GM23338 (cell line): Measurements from ENCODE around the gene BDH1. TPM values are rescaled to one million over a fixed set of nuclear protein-coding genes. Genes with fewer than 3 reads are reported as not detected.

ENCODE experiments used
- ATAC-seq: fragments of 200-7000 bp; cut with Tn5 transposase; 3 replicates; pipeline ENCODE4 v1.9.1; 2020
- DNase-seq: peaks from one replicate; pipeline ENCODE4 v3.0.0-alpha.2; 2015; ENCODE audit warnings: low spot score
- H2AFZ ChIP-seq: fragments of 200-600 bp; sonication (generic); 2 replicates; pipeline ENCODE4 v1.8.0; 2016; ENCODE audit warnings: antibody characterized with exemption, mild to moderate bottlenecking, moderate library complexity
- H3F3A ChIP-seq: fragments of 200-600 bp; sonication (generic); replicated peaks from 2 replicates; pipeline ENCODE4 v1.8.0; 2017; ENCODE audit warnings: antibody characterized with exemption, mixed run types, low read depth
- H3K27ac ChIP-seq: fragments of 200-600 bp; sonication (generic); 2 replicates; pipeline ENCODE4 v1.6.1; 2016; ENCODE audit warnings: low read depth
- H3K27me3 ChIP-seq: fragments of 200-600 bp; sonication (generic); 2 replicates; pipeline ENCODE4 v1.8.0; 2016; ENCODE audit warnings: mild to moderate bottlenecking, mixed run types, moderate library complexity; ENCODE audit not compliant: insufficient read depth
- H3K36me3 ChIP-seq: fragments of 200-600 bp; sonication (generic); 2 replicates; pipeline ENCODE4 v1.8.0; 2016; ENCODE audit warnings: mild to moderate bottlenecking; ENCODE audit not compliant: insufficient read depth
- H3K4me1 ChIP-seq: fragments of 200-600 bp; sonication (generic); 2 replicates; pipeline ENCODE4 v1.8.0; 2016; ENCODE audit warnings: mild to moderate bottlenecking, moderate library complexity; ENCODE audit not compliant: insufficient read depth
- H3K4me2 ChIP-seq: fragments of 200-600 bp; sonication (generic); 2 replicates; pipeline ENCODE4 v1.7.1; 2017; ENCODE audit warnings: mixed run types
- H3K4me3 ChIP-seq: fragments of 200-600 bp; sonication (generic); 2 replicates; pipeline ENCODE4 v1.6.1; 2016; ENCODE audit warnings: mixed run types
- H3K79me2 ChIP-seq: fragments of 200-600 bp; sonication (generic); replicated peaks from 2 replicates; pipeline ENCODE4 v1.8.0; 2017; ENCODE audit warnings: mild to moderate bottlenecking; ENCODE audit not compliant: insufficient read depth
- H3K9me2 ChIP-seq: fragments of 200-600 bp; sonication (generic); 2 replicates; pipeline ENCODE4 v1.8.0; 2017; ENCODE audit not compliant: insufficient read depth
- H4K20me1 ChIP-seq: fragments of 200-600 bp; sonication (generic); replicated peaks from 2 replicates; pipeline ENCODE4 v1.8.0; 2017; ENCODE audit warnings: mild to moderate bottlenecking; ENCODE audit not compliant: insufficient read depth
- H3K27ac Mint-ChIP-seq: 2 replicates; pipeline ENCODE4 v1.8.0; 2020; ENCODE audit warnings: inconsistent platforms, mild to moderate bottlenecking, moderate library complexity, mixed read lengths
- H3K27me3 Mint-ChIP-seq: 3 replicates; pipeline ENCODE4 v1.8.0; 2022; ENCODE audit warnings: low read depth, mild to moderate bottlenecking, moderate library complexity, mixed read lengths, inconsistent platforms; ENCODE audit not compliant: insufficient read depth, poor library complexity
- H3K36me3 Mint-ChIP-seq: 3 replicates; pipeline ENCODE4 v1.8.0; 2021; ENCODE audit warnings: low read depth, mild to moderate bottlenecking, inconsistent platforms, moderate library complexity, mixed read lengths
- H3K4me1 Mint-ChIP-seq: 3 replicates; pipeline ENCODE4 v1.8.0; 2020; ENCODE audit warnings: mild to moderate bottlenecking, inconsistent platforms, mixed read lengths
- H3K4me3 Mint-ChIP-seq: 3 replicates; pipeline ENCODE4 v1.8.0; 2021; ENCODE audit warnings: moderate library complexity, mild to moderate bottlenecking, inconsistent platforms, mixed read lengths
- H3K9me3 Mint-ChIP-seq: 3 replicates; pipeline ENCODE4 v1.8.0; 2020; ENCODE audit warnings: moderate library complexity, mild to moderate bottlenecking, inconsistent platforms, mixed read lengths
- CREB1 ChIP-seq: fragments of 250-450 bp; sonication (Bioruptor Pico); IDR thresholded peaks from 2 replicates; pipeline ENCODE4 v1.5.0; 2020; ENCODE audit warnings: low read depth, mild to moderate bottlenecking, moderate library complexity
- JUNB ChIP-seq: IDR thresholded peaks from one replicate; pipeline ENCODE4 v1.6.1; 2016; ENCODE audit warnings: antibody characterized with exemption; ENCODE audit not compliant: unreplicated experiment
- POLR2AphosphoS5 ChIP-seq: IDR thresholded peaks from 2 replicates; pipeline ENCODE4 v1.6.1; 2016; ENCODE audit warnings: antibody characterized with exemption, low read depth
- ZNF331 ChIP-seq: fragments of 250-450 bp; sonication (Bioruptor Pico); IDR thresholded peaks from 2 replicates; pipeline ENCODE4 v1.5.0; 2020; ENCODE audit warnings: low read depth, mild to moderate bottlenecking, moderate library complexity
- polyA plus RNA-seq: library from polyadenylated mRNA; unstranded; fragments of >200 nt; fragmentation: Nextera tagmentation; extraction: Ambion mirVana; gene quantifications from 2 replicates; pipeline ENCODE4 v1.2.1, GENCODE V29; 2016
- total RNA-seq: library from RNA; depleted of rRNA; stranded (reverse); fragments of >200 nt; shearing (Covaris generic); gene quantifications from 2 replicates; pipeline ENCODE4 v1.2.3, GENCODE V29; 2014
- TF ChIP-seq, protein P1 (sequence below): IDR thresholded peaks from 2 replicates; pipeline ENCODE4 v1.6.1; 2016; ENCODE audit warnings: antibody characterized with exemption
- TF ChIP-seq, protein P2 (sequence below), 2 experiments: fragments of 200-600 bp in 1 of 2; sonication (generic) in 1 of 2; conservative IDR thresholded peaks; 2 replicates each; pipeline versions ENCODE4 v1.5.1 to v1.6.1; 2016 to 2017; ENCODE audit warnings: antibody characterized with exemption in 2 of 2, low read depth in 2 of 2, mild to moderate bottlenecking in 2 of 2, moderate library complexity in 1 of 2
- TF ChIP-seq, protein P3 (sequence below): IDR thresholded peaks from one replicate; pipeline ENCODE4 v1.6.1; 2018; ENCODE audit warnings: antibody characterized with exemption; ENCODE audit not compliant: unreplicated experiment
- TF ChIP-seq, protein P4 (sequence below): fragments of 250-450 bp; sonication (Bioruptor Pico); IDR thresholded peaks from 2 replicates; pipeline ENCODE4 v1.5.0; 2020; ENCODE audit warnings: mild to moderate bottlenecking, moderate library complexity

BDH1 gene
- total and polyA plus RNA-seq, 2 experiments from 2014 or later = 18.1 to 19.3 TPM

DNA sequence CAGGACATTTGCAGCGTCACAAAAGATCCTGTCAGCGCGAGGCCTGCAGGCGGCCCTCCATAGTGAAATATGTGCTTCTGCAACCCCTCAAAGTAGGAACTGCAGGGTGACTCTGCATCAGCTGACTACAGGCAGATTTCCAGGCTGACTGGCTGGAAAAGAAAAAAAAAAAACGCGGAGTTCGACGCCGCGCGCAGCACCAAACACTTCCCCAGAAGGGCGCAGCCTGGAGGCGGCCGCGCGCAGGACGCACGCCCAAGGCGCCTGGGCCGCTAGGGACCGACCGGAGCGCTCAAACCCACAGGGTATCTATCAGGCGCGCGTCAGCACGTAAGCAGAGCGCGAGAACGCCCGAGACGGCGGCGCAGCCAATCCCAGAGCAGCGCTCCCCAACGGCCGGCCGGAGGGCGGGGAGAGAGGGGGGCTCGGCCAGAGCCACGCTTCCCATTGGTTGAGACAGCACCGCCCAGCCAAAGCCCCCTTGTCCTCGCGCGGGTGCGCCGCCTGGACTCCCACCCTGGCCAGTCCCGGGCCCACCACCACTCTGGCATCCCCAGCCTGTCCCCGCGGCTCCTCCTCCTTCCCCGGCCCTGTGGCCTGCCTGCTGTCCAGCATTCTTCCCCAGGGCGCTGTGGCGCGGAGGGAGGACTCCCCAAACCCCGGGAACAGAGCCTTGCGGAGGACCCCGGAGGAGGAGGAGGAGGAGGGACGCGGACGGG, 1.0 kb downstream of the BDH1 start:
- Histone ChIP-seq H3K36me3 (no peaks in the 10 kb centered on the region), H3K27ac (peak overlapping the region; percentile 86), H3K4me2 (peak overlapping the region; percentile 83), H3K4me3 (peak overlapping the region; percentile 78), H3K9me2 (no peaks in the 10 kb centered on the region), H3K27me3 (peaks cover 13% of the 10 kb centered on the region), H4K20me1 (no peaks in the 10 kb centered on the region), H3K4me1 (peaks cover 41% of the 10 kb centered on the region), H3K79me2 (peaks cover 18% of the 10 kb centered on the region), H2AFZ (peak overlapping the region; percentile 90), H3F3A (peaks cover 4% of the 10 kb centered on the region; the same call in 1 of the 2 replicates)
- H3K36me3 Mint-ChIP-seq = peaks cover 16% of the 10 kb centered on the region
- H3K4me1 Mint-ChIP-seq = peaks cover 38% of the 10 kb centered on the region
- ATAC-seq (peak; percentile 87), DNase-seq (peak; percentile 99)
- peak; percentile 90 for TF ChIP-seq CREB1 (CRISPR knock-in tag)
- TF ChIP-seq POLR2AphosphoS5 = peak; percentile 76
- TF ChIP-seq, protein P1, sequence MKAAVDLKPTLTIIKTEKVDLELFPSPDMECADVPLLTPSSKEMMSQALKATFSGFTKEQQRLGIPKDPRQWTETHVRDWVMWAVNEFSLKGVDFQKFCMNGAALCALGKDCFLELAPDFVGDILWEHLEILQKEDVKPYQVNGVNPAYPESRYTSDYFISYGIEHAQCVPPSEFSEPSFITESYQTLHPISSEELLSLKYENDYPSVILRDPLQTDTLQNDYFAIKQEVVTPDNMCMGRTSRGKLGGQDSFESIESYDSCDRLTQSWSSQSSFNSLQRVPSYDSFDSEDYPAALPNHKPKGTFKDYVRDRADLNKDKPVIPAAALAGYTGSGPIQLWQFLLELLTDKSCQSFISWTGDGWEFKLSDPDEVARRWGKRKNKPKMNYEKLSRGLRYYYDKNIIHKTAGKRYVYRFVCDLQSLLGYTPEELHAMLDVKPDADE = 0 out of 2 replicates have a peak, but pooled peaks have one; percentile 12
- no peak for TF ChIP-seq JUNB
- TF ChIP-seq, protein P2, sequence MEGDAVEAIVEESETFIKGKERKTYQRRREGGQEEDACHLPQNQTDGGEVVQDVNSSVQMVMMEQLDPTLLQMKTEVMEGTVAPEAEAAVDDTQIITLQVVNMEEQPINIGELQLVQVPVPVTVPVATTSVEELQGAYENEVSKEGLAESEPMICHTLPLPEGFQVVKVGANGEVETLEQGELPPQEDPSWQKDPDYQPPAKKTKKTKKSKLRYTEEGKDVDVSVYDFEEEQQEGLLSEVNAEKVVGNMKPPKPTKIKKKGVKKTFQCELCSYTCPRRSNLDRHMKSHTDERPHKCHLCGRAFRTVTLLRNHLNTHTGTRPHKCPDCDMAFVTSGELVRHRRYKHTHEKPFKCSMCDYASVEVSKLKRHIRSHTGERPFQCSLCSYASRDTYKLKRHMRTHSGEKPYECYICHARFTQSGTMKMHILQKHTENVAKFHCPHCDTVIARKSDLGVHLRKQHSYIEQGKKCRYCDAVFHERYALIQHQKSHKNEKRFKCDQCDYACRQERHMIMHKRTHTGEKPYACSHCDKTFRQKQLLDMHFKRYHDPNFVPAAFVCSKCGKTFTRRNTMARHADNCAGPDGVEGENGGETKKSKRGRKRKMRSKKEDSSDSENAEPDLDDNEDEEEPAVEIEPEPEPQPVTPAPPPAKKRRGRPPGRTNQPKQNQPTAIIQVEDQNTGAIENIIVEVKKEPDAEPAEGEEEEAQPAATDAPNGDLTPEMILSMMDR (conservative IDR thresholded peaks at IDR 0.05; ENCODE audit: low read depth in 2 of 2) = peak; percentile 42 to 47
- TF ChIP-seq, protein P3, sequence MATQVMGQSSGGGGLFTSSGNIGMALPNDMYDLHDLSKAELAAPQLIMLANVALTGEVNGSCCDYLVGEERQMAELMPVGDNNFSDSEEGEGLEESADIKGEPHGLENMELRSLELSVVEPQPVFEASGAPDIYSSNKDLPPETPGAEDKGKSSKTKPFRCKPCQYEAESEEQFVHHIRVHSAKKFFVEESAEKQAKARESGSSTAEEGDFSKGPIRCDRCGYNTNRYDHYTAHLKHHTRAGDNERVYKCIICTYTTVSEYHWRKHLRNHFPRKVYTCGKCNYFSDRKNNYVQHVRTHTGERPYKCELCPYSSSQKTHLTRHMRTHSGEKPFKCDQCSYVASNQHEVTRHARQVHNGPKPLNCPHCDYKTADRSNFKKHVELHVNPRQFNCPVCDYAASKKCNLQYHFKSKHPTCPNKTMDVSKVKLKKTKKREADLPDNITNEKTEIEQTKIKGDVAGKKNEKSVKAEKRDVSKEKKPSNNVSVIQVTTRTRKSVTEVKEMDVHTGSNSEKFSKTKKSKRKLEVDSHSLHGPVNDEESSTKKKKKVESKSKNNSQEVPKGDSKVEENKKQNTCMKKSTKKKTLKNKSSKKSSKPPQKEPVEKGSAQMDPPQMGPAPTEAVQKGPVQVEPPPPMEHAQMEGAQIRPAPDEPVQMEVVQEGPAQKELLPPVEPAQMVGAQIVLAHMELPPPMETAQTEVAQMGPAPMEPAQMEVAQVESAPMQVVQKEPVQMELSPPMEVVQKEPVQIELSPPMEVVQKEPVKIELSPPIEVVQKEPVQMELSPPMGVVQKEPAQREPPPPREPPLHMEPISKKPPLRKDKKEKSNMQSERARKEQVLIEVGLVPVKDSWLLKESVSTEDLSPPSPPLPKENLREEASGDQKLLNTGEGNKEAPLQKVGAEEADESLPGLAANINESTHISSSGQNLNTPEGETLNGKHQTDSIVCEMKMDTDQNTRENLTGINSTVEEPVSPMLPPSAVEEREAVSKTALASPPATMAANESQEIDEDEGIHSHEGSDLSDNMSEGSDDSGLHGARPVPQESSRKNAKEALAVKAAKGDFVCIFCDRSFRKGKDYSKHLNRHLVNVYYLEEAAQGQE = no peak
- peaks cover 15% of the 10 kb centered on the region; the same call in 2 of the 3 replicates for H3K9me3 Mint-ChIP-seq
- peaks cover 17% of the 10 kb centered on the region for H3K27me3 Mint-ChIP-seq
- H3K27ac Mint-ChIP-seq = peak overlapping the region; percentile 66
- peak overlapping the region; percentile 75 for H3K4me3 Mint-ChIP-seq

DNA sequence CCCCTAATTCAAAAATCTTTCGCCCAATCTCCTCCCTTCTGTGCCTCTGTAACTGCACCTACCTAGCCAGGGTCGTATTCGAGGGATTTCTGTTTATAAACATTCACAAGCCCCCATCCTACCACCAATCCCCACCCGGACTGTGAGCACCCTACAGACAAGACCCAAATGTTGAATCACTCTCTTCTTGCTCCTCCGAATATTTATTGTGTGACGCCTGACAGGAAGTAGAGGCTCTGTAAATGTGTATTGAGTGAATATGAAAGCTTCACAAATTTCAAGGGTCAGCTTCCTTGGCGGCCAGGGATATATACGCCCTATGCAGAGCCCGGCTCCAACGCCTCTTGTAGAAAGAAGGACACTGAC, 1.6 kb downstream of the BDH1 start:
- Histone ChIP-seq H3K36me3 (no peaks in the 10 kb centered on the region), H3F3A (peaks cover 4% of the 10 kb centered on the region; the same call in 1 of the 2 replicates), H2AFZ (peak overlapping the region; percentile 90), H3K79me2 (peaks cover 18% of the 10 kb centered on the region), H3K27me3 (peaks cover 13% of the 10 kb centered on the region), H3K9me2 (no peaks in the 10 kb centered on the region), H3K4me3 (peak overlapping the region; percentile 78), H3K27ac (peak overlapping the region; percentile 74; the same call in 1 of the 2 replicates), H3K4me2 (peak overlapping the region; percentile 83), H3K4me1 (peaks cover 45% of the 10 kb centered on the region), H4K20me1 (no peaks in the 10 kb centered on the region)
- H3K27me3 Mint-ChIP-seq = peaks cover 18% of the 10 kb centered on the region
- DNase-seq = no peak
- peak overlapping the region; percentile 1 for H3K27ac Mint-ChIP-seq
- H3K4me3 Mint-ChIP-seq = peak overlapping the region; percentile 75
- peaks cover 11% of the 10 kb centered on the region for H3K36me3 Mint-ChIP-seq
- H3K9me3 Mint-ChIP-seq = peaks cover 10% of the 10 kb centered on the region; the same call in 2 of the 3 replicates
- H3K4me1 Mint-ChIP-seq = peaks cover 44% of the 10 kb centered on the region
- no peak for ATAC-seq
- TF ChIP-seq ZNF331 (CRISPR knock-in tag) = no peak
- TF ChIP-seq, protein P4, sequence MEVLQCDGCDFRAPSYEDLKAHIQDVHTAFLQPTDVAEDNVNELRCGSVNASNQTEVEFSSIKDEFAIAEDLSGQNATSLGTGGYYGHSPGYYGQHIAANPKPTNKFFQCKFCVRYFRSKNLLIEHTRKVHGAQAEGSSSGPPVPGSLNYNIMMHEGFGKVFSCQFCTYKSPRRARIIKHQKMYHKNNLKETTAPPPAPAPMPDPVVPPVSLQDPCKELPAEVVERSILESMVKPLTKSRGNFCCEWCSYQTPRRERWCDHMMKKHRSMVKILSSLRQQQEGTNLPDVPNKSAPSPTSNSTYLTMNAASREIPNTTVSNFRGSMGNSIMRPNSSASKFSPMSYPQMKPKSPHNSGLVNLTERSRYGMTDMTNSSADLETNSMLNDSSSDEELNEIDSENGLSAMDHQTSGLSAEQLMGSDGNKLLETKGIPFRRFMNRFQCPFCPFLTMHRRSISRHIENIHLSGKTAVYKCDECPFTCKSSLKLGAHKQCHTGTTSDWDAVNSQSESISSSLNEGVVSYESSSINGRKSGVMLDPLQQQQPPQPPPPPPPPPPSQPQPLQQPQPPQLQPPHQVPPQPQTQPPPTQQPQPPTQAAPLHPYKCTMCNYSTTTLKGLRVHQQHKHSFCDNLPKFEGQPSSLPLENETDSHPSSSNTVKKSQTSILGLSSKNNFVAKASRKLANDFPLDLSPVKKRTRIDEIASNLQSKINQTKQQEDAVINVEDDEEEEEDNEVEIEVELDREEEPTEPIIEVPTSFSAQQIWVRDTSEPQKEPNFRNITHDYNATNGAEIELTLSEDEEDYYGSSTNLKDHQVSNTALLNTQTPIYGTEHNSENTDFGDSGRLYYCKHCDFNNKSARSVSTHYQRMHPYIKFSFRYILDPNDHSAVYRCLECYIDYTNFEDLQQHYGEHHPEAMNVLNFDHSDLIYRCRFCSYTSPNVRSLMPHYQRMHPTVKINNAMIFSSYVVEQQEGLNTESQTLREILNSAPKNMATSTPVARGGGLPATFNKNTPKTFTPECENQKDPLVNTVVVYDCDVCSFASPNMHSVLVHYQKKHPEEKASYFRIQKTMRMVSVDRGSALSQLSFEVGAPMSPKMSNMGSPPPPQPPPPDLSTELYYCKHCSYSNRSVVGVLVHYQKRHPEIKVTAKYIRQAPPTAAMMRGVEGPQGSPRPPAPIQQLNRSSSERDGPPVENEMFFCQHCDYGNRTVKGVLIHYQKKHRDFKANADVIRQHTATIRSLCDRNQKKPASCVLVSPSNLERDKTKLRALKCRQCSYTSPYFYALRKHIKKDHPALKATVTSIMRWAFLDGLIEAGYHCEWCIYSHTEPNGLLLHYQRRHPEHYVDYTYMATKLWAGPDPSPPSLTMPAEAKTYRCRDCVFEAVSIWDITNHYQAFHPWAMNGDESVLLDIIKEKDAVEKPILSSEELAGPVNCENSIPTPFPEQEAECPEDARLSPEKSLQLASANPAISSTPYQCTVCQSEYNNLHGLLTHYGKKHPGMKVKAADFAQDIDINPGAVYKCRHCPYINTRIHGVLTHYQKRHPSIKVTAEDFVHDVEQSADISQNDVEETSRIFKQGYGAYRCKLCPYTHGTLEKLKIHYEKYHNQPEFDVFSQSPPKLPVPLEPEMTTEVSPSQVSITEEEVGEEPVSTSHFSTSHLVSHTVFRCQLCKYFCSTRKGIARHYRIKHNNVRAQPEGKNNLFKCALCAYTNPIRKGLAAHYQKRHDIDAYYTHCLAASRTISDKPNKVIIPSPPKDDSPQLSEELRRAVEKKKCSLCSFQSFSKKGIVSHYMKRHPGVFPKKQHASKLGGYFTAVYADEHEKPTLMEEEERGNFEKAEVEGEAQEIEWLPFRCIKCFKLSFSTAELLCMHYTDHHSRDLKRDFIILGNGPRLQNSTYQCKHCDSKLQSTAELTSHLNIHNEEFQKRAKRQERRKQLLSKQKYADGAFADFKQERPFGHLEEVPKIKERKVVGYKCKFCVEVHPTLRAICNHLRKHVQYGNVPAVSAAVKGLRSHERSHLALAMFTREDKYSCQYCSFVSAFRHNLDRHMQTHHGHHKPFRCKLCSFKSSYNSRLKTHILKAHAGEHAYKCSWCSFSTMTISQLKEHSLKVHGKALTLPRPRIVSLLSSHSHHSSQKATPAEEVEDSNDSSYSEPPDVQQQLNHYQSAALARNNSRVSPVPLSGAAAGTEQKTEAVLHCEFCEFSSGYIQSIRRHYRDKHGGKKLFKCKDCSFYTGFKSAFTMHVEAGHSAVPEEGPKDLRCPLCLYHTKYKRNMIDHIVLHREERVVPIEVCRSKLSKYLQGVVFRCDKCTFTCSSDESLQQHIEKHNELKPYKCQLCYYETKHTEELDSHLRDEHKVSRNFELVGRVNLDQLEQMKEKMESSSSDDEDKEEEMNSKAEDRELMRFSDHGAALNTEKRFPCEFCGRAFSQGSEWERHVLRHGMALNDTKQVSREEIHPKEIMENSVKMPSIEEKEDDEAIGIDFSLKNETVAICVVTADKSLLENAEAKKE = no peak
